SU-DHL-6 (cell line): ENCODE data around the gene NDNF.

ENCODE experiments used
- H2AFZ ChIP-seq: fragments of 200-600 bp; sonication (generic); 2 replicates; pipeline ENCODE4 v1.6.1; 2014; ENCODE audit warnings: low read depth, mild to moderate bottlenecking, moderate library complexity, mixed read lengths, antibody characterized with exemption, low read length; ENCODE audit not compliant: severe bottlenecking
- H3F3A ChIP-seq: fragments of 200-600 bp; shearing (Covaris generic); 2 replicates; pipeline ENCODE4 v1.6.0; 2016; ENCODE audit warnings: antibody characterized with exemption, mild to moderate bottlenecking; ENCODE audit not compliant: insufficient read depth
- H3K27ac ChIP-seq: fragments of 200-600 bp; sonication (generic); 2 replicates; pipeline ENCODE4 v1.5.1; 2016; ENCODE audit warnings: low read depth, mild to moderate bottlenecking, low read length, moderate library complexity, mixed read lengths
- H3K27me3 ChIP-seq: fragments of 200-600 bp; sonication (generic), shearing (Covaris generic); 2 replicates; pipeline ENCODE4 v1.6.0; 2014; ENCODE audit warnings: mild to moderate bottlenecking, low read length
- H3K36me3 ChIP-seq: fragments of 200-600 bp; sonication (generic); 2 replicates; pipeline ENCODE4 v1.6.1; 2014; ENCODE audit warnings: mild to moderate bottlenecking, low read length, mixed read lengths
- H3K4me2 ChIP-seq: fragments of 300-600, 200-600 bp; shearing (Covaris generic), sonication (generic); 2 replicates; pipeline ENCODE4 v1.6.0; 2014; ENCODE audit warnings: low read length, low read depth, mild to moderate bottlenecking; ENCODE audit not compliant: poor library complexity, severe bottlenecking
- H3K4me3 ChIP-seq: fragments of 200-600 bp; sonication (generic); 2 replicates; pipeline ENCODE4 v1.5.1; 2014; ENCODE audit warnings: antibody characterized with exemption, low read length, mild to moderate bottlenecking, mixed read lengths; ENCODE audit not compliant: insufficient read depth, poor library complexity, severe bottlenecking
- H3K79me2 ChIP-seq: fragments of 200-600 bp; sonication (generic); 2 replicates; pipeline ENCODE4 v1.6.1; 2014; ENCODE audit warnings: mild to moderate bottlenecking, low read length, moderate library complexity; ENCODE audit not compliant: insufficient read depth
- H3K9ac ChIP-seq: fragments of 200-600 bp; sonication (generic); 2 replicates; pipeline ENCODE4 v1.7.0; 2014; ENCODE audit warnings: mild to moderate bottlenecking, low read length
- H3K9me2 ChIP-seq: fragments of 200-600 bp; sonication (generic); replicated peaks from 2 replicates; pipeline ENCODE4 v1.6.1; 2014; ENCODE audit warnings: low read length; ENCODE audit not compliant: insufficient read depth
- H3K9me3 ChIP-seq: fragments of 200-600 bp; sonication (generic); 2 replicates; pipeline ENCODE4 v1.6.1; 2014; ENCODE audit warnings: low read length, mixed read lengths; ENCODE audit not compliant: insufficient read depth
- H4K20me1 ChIP-seq: fragments of 200-600 bp; sonication (generic); 2 replicates; pipeline ENCODE4 v1.6.1; 2014; ENCODE audit warnings: low read depth, mild to moderate bottlenecking, antibody characterized with exemption, low read length, moderate library complexity, mixed read lengths
- CTCF ChIP-seq: fragments of 200-600 bp; sonication (generic); IDR thresholded peaks from one replicate; pipeline ENCODE4 v1.5.1; 2017; ENCODE audit warnings: antibody characterized with exemption, mild to moderate bottlenecking, low read length, moderate library complexity; ENCODE audit not compliant: insufficient read depth, poor library complexity, severe bottlenecking
- EZH2phosphoT487 ChIP-seq: fragments of 200-600 bp; sonication (generic), shearing (Covaris generic); conservative IDR thresholded peaks from 2 replicates; pipeline ENCODE4 v1.6.1; 2018; ENCODE audit warnings: mild to moderate bottlenecking, antibody characterized with exemption, low read length, moderate library complexity, mixed read lengths

Gene NDNF

GRCh38 chr4:121093261-121093660 lies 20.9 kb upstream of the NDNF start:
- H3K36me3 ChIP-seq: no peaks in the 10 kb centered on the region
- no peak overlapping the region for H3K9ac ChIP-seq
- no peak overlapping the region for H3K4me3 ChIP-seq
- H3K27ac ChIP-seq: no peak overlapping the region
- H3K79me2 ChIP-seq: no peaks in the 10 kb centered on the region
- no peak overlapping the region for H2AFZ ChIP-seq
- H3K27me3 ChIP-seq: no peaks in the 10 kb centered on the region
- H4K20me1 ChIP-seq: no peaks in the 10 kb centered on the region
- no peaks in the 10 kb centered on the region for H3K9me3 ChIP-seq
- H3K4me2 ChIP-seq: no peak overlapping the region
- H3F3A ChIP-seq: no peaks in the 10 kb centered on the region
- no peak for TF ChIP-seq EZH2phosphoT487
- TF ChIP-seq CTCF: no peak
- H3K9me2 ChIP-seq: no peaks in the 10 kb centered on the region

- H3K4me2 ChIP-seq: no peak overlapping the region
- no peak for TF ChIP-seq CTCF
- TF ChIP-seq EZH2phosphoT487: no peak
- no peaks in the 10 kb centered on the region for H3K79me2 ChIP-seq
- H3K36me3 ChIP-seq: no peaks in the 10 kb centered on the region
- no peak overlapping the region for H2AFZ ChIP-seq
- no peaks in the 10 kb centered on the region for H3K9me2 ChIP-seq
- no peak overlapping the region for H3K9ac ChIP-seq
- no peaks in the 10 kb centered on the region for H3K27me3 ChIP-seq
- no peaks in the 10 kb centered on the region for H3F3A ChIP-seq
- H3K9me3 ChIP-seq: no peaks in the 10 kb centered on the region
- H3K4me3 ChIP-seq: no peak overlapping the region
- H4K20me1 ChIP-seq: no peaks in the 10 kb centered on the region
- H3K27ac ChIP-seq: no peak overlapping the region
Measured at GRCh38 chr4:121091941-121092340, 19.6 kb upstream of the NDNF start.

GRCh38 chr4:121088867-121089266 lies 16.5 kb upstream of the NDNF start:
- TF ChIP-seq CTCF: no peak
- no peak for TF ChIP-seq EZH2phosphoT487
- H3K27ac ChIP-seq: no peak overlapping the region

More at GRCh38 chr4:121088867-121089266, 16.5 kb upstream of the NDNF start:
- H3K27me3 ChIP-seq: no peaks in the 10 kb centered on the region
- H3K79me2 ChIP-seq: no peaks in the 10 kb centered on the region
- no peak overlapping the region for H2AFZ ChIP-seq
- no peaks in the 10 kb centered on the region for H3F3A ChIP-seq
- no peaks in the 10 kb centered on the region for H4K20me1 ChIP-seq
- H3K36me3 ChIP-seq: no peaks in the 10 kb centered on the region
- no peaks in the 10 kb centered on the region for H3K9me2 ChIP-seq
- no peaks in the 10 kb centered on the region for H3K9me3 ChIP-seq
- H3K4me2 ChIP-seq: no peak overlapping the region
- H3K9ac ChIP-seq: no peak overlapping the region
- no peak overlapping the region for H3K4me3 ChIP-seq
